HG03135 (cell line): Measurements from ENCODE around the gene SLC22A6.
"Not testable (repeated sequence)": the region's sequence is repeated elsewhere in the genome, so short reads cannot be mapped to it uniquely, and the experiment has no call there.

Source experiments
- ATAC-seq: cut with Tn5 transposase; IDR thresholded peaks from one replicate; pipeline ENCODE4 v1.9.1; 2021; ENCODE audit warnings: mild to moderate bottlenecking, moderate library complexity; ENCODE audit not compliant: unreplicated experiment

The SLC22A6 gene

DNA sequence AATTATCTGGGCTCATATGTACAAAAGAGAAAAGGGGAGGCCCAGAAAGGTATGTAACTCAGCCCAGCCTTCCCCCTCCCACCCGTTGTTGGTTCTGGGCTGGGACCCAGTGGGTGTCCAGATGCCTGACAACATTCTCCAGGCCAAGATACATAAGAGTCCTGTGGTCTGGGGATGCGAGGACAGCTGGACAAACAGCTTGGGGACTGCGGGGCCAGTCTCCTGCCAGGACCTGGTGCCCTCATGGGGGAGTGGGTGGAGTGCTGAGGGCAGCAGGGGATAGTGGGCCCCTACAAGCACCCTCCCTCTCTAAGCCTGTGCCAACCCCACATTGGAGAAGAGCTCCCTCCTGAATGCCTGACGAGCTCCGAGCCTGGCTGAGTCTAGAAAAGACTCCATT is 3.5 kb upstream of the SLC22A6 start:
- ATAC-seq, result no peak

- no peak for ATAC-seq
Observed at GRCh38 chr11:62985041-62985750, 429 bp upstream of the SLC22A6 start.

DNA sequence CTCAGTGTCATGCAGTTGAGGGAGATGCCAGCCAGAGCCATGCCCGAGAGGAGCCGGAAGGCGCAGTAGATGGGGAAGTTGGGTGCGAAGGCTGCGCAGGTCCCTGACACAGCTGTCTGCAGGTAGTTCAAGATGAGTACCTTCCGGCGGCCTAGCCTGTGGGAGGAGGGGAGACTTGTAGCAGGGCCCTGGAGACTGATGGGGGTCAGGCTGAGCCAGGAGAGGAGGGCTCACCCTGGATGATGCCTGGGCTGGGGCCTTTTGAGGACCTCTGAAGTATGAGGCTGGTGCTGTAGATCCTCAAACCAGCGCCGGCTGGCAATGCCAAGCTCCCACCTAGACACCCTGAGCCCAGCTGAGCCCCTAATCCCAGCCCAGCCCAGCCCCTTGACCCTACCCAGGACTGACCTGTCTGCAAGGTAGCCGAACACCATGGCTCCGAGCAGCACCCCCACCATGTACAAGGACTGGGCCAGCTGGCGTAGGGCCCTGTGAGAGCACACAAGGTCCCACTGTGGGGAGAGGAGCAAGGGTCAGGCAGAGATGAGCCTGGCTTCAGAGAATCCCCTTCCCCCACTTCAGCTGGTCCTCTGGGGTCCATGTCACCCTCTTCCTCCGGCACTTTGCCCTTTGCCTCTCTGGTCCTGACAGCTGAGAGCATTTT is 1.1 kb downstream of the SLC22A6 start:
- ATAC-seq, result no peak

- no peak for ATAC-seq
Observed at GRCh38 chr11:62981743-62982142, 3.0 kb downstream of the SLC22A6 start.

DNA sequence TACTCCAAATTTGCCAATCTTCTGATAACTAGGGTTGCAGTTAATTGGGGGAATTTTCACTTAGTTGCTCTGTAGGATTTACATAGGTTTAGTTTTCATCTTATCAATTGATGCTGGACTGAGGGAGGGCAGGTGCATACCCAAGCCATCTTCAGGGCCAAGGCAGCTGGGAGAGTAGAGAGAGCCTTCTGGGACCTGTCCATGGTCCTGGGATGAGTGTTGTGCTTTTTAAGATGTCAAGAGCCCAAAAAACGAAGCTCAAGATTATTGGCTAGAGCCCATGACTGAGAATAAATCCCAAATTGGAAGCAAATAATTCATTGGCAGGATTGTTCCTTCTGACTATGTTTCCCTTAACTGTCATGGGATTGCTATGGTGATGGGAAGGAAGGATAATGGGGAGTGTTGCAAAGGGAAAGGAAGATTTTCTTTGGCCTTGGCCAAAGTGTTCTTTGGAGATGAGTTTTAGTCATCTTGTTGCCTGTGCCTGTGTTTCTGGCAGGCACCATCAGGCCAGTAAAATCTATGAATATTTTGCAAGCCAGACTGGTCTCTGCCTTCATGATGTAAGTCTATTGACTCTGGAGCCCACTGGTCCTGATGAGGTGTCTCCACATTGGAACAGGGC is 4.5 kb downstream of the SLC22A6 start:
- ATAC-seq, result no peak

- no peak for ATAC-seq
Observed at GRCh38 chr11:62976109-62976508, 8.7 kb downstream of the SLC22A6 start.

DNA sequence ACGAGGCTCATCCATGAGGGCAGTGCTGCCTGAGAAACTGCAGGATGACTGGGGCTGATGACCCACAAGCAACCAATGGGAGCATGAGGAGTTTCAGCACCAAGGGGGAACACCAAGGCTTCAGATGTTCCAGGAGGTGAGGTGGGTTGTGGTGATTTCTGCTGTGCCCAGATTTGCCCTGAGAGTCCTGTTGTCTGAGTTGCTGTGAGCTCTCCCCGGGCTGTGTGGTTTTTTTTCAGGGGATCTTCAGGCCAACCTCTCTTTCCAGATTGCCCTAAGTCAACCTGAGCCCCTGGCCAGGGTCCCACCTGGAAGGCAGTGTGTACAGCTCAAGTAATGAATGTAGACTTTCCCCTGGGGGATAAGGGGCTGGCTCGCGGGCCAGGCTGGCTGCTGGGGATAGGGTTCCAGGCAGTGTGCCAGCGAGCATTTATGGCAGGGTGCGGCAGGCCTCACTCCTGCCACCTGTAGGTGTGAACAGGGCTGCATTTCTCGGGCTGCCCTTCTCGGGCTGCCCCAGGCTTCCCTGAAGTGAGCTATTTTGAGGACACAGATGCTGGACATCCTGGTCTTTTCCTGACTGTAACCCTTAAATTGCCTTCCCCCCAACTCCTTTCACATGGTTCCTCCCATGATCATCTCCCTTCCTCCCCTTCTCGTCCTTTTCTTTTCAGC is 9.8 kb downstream of the SLC22A6 start:
- no peak for ATAC-seq

GRCh38 chr11:62965574-62965973 is 19.2 kb downstream of the SLC22A6 start:
- no peak for ATAC-seq

DNA sequence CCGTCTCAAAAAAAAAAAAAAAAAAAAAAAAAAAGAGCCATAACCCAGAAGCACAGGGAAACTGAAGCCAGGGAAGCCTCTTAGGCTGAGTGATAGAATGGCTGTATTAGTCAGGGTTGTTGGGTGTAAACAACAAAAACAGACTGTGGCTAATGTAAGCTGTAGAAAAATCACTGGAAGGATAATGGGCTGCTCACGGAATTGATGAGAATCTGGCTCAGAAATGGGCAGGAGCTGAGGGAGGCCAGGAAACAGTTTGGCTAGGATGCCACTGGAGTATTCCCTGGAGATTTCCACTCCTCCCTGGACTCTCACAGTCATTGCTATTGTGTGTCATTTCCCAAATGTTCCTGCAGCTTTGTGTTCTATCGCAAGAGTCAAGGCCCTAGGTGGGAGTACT is 22.4 kb downstream of the SLC22A6 start:
- no peak for ATAC-seq

DNA sequence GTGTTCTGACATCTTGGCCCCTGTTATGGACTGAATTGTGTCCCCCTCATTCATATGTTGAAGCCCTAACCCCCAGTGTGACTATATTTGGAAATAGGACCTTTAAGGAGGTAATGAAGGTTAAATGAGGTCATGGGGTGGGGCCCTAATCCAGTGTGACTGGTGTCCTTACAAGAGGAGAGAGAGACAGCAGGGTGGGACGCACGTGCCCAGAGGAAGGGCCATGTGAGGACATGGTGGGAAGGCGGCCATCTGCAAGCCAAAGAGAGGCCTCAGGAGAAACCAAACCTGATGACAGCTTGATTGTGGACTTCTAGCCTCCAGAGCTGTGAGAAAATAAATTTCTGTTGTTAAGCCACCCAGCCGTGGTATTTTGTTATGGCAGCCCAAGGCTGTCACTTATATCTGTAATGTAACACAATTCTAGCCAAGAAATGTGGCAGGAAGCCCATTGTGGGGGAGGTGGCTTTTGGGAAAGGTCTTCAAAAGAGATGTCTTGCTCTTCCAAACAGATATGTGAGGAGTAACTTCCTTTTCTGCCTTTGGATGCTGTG is 23.7 kb downstream of the SLC22A6 start:
- no peak for ATAC-seq

DNA sequence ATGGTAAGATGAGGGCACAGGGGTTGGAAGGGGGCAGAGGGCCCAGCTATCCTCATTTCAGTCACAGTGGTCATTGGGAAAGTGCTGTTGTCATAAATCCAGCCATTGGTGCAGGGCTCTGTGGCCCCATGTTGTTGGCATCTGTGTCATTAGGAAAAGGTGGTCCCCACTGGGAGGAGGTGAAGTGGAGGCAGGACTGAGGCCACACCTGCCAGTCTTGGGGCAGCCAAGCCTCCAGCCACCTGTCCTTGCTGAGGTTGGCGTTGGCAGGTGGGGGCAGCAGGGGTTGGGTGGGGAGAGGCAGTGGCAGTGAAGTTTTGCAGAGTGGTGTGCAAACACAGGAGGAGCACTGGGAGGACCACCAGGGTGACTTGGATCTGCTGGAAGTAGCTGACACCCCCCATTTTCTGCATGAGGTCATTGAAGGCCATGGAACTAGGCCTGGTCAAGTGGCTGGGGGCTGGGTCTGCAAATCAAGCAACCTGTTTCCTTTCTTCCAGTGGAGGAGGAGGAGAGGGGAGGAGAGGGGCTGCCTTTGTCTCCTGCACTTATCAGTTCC is 25.3 kb downstream of the SLC22A6 start:
- ATAC-seq, result no peak

DNA sequence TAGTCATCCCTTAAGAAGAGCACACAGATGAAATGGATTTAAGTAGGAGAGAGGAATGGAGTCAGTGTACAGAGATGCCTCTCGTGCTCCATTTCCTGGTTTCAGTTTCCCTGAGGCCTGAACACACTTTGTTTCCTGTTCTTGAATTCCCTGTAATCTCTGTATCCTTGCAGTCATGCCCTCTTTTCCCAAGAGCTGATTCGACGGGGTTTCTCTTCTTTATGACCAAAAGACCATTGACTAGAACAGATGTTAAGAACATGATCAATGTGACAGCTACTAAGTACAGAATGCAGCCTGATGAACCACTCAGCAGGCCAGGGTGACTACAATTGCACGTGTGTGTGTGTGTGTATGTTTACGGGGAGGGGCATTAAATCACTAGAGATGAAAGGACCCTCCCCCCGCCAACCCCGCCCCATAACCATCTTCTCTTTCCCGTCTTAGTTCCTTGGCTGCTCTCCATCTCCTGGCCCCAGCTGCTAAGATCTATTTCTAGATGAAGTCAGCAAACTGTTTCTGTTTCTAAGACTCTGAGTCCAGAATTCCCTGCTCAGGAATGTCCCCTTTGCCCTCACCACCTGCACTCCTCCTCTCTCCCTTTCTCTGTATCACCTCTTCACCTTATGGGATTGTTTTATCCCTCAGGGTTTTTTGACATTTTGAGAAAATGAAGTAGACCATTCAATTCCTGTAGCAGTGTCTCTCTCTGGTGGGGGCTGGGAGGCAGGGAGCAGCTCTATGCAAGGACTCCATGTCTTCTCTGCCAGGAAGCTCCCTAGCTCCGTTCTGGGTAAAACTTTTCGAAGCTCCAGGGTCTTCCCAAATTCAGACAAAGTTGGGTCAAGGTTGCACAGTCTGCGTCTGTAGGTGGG is 26.0 kb downstream of the SLC22A6 start:
- ATAC-seq, result no peak

GRCh38 chr11:62957147-62957546 is 27.6 kb downstream of the SLC22A6 start:
- no peak for ATAC-seq

- no peak for ATAC-seq
Observed at GRCh38 chr11:62954478-62954877, 30.3 kb downstream of the SLC22A6 start.

- no peak for ATAC-seq
Observed at GRCh38 chr11:62953811-62954210, 31.0 kb downstream of the SLC22A6 start.

- no peak for ATAC-seq
Observed at GRCh38 chr11:62948765-62949320, 35.9 kb downstream of the SLC22A6 start.

DNA sequence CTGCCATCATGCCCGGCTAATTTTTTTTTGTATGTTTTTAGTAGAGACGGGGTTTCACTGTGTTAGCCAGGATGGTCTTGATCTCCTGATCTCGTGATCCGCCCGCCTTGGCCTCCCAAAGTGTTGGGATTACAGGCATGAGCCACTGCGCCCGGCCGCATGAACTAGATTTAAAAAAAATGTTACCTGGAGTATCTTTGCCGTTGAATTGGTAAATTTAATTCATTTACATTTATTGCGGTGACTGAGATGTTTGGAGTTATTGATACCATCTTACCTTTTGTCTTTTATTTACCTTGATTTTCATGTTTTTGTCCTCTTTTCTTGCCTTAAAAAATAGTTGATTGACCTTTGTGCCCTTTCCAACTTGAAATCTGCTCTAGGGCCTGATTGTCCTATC is 39.2 kb downstream of the SLC22A6 start:
- not testable (repeated sequence) for ATAC-seq

DNA sequence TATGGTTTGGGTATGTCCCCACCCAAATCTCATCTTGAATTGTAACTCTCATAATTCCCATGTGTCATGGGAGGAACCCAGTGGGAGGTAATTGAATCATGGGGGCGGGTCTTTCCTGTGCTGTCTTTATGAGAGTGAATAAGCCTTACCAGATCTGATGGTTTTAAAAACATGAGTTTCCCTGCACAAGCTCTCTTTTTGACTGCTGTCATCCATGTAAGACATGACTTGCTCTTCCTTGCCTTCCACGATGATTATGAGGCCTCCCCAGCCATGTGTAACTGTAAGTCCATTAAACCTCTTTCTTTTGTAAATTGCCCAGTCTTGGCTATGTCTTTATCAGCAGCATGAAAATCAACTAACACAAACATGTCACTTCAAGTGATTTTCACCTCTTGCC is 47.2 kb downstream of the SLC22A6 start:
- ATAC-seq, result not testable (repeated sequence)

DNA sequence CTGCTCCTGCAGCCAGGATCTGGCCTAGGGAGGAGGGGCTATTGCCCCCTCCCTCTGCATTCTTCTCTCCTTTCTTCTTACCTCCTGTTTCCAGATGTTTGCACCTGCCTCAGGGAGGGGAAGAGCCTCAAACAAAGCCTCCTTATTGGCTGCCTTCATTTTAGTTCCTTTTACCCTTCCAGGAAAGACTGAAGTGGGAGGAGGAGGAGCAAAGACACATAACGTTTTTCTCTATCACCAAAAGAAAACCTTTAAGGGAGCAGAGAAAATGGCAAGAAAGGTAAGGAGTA is 50.3 kb downstream of the SLC22A6 start:
- ATAC-seq, result no peak
